ENCODE measurements around the gene YPEL1.

- TF ChIP-seq, protein P1, sequence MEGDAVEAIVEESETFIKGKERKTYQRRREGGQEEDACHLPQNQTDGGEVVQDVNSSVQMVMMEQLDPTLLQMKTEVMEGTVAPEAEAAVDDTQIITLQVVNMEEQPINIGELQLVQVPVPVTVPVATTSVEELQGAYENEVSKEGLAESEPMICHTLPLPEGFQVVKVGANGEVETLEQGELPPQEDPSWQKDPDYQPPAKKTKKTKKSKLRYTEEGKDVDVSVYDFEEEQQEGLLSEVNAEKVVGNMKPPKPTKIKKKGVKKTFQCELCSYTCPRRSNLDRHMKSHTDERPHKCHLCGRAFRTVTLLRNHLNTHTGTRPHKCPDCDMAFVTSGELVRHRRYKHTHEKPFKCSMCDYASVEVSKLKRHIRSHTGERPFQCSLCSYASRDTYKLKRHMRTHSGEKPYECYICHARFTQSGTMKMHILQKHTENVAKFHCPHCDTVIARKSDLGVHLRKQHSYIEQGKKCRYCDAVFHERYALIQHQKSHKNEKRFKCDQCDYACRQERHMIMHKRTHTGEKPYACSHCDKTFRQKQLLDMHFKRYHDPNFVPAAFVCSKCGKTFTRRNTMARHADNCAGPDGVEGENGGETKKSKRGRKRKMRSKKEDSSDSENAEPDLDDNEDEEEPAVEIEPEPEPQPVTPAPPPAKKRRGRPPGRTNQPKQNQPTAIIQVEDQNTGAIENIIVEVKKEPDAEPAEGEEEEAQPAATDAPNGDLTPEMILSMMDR (IDR thresholded peaks at IDR 0.05; ENCODE audit: low read length): no peak
- TF ChIP-seq EZH2 (IDR thresholded peaks at IDR 0.05; ENCODE audit: borderline replicate concordance, low read length): no peak
Observed at GRCh38 chr22:21762712-21763581, 27.4 kb upstream of the YPEL1 start.

All from OCI-LY1 (cell line).